ENCODE results near the gene FAM184A.

DNA sequence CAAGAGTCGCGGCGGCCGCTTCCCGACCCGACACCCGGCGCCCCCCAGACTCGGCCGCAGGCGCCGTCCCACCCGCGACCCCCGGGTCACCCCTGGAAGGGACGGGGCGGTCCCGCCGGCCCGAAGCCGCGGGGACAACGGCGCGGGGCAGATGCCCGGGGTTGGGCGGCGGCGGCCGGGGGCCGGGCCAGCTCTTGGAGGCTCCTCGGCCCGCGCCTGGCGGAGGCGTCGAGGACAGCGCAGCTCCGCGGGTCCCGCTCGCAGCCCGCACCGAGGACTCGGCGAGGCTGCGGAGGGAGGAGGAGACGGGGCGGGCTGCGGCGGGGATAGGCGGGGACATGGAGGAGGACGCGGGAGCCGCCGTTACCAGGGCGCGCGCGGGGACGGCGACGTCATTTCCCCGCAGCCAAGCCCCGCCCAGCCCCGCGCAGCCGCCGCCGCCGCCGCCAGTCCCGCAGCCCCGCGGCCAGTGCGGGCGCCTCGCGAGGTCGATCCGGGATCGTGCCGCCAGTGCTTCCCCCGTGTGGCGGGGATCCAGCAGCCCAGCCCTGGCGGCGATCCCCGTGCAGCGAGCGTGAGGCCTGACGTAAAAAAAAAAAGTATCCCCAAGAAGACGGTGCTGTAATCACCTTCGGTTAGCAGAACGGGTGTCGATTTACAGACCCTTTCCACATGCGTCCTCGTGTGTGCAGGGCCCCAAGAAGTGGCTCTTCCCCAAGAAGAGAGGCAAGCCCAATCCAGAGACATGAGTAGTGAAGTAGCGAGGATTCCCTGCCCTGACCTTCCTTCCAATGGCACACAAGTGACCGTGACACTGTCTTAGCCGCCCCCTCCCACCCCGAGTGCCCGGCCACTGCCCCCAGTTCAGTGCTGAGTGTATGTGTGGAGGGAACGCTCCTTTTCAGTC lies at the start of gene FAM184A:
- no peak for TF ChIP-seq HDAC2 (IDR thresholded peaks at IDR 0.05)
- TF ChIP-seq, protein P1, sequence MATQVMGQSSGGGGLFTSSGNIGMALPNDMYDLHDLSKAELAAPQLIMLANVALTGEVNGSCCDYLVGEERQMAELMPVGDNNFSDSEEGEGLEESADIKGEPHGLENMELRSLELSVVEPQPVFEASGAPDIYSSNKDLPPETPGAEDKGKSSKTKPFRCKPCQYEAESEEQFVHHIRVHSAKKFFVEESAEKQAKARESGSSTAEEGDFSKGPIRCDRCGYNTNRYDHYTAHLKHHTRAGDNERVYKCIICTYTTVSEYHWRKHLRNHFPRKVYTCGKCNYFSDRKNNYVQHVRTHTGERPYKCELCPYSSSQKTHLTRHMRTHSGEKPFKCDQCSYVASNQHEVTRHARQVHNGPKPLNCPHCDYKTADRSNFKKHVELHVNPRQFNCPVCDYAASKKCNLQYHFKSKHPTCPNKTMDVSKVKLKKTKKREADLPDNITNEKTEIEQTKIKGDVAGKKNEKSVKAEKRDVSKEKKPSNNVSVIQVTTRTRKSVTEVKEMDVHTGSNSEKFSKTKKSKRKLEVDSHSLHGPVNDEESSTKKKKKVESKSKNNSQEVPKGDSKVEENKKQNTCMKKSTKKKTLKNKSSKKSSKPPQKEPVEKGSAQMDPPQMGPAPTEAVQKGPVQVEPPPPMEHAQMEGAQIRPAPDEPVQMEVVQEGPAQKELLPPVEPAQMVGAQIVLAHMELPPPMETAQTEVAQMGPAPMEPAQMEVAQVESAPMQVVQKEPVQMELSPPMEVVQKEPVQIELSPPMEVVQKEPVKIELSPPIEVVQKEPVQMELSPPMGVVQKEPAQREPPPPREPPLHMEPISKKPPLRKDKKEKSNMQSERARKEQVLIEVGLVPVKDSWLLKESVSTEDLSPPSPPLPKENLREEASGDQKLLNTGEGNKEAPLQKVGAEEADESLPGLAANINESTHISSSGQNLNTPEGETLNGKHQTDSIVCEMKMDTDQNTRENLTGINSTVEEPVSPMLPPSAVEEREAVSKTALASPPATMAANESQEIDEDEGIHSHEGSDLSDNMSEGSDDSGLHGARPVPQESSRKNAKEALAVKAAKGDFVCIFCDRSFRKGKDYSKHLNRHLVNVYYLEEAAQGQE (IDR thresholded peaks at IDR 0.05), result peak; percentile 23; the same call in 1 of the 2 replicates
- TF ChIP-seq, protein P2, sequence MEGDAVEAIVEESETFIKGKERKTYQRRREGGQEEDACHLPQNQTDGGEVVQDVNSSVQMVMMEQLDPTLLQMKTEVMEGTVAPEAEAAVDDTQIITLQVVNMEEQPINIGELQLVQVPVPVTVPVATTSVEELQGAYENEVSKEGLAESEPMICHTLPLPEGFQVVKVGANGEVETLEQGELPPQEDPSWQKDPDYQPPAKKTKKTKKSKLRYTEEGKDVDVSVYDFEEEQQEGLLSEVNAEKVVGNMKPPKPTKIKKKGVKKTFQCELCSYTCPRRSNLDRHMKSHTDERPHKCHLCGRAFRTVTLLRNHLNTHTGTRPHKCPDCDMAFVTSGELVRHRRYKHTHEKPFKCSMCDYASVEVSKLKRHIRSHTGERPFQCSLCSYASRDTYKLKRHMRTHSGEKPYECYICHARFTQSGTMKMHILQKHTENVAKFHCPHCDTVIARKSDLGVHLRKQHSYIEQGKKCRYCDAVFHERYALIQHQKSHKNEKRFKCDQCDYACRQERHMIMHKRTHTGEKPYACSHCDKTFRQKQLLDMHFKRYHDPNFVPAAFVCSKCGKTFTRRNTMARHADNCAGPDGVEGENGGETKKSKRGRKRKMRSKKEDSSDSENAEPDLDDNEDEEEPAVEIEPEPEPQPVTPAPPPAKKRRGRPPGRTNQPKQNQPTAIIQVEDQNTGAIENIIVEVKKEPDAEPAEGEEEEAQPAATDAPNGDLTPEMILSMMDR (IDR thresholded peaks at IDR 0.05), result 0 out of 3 replicates have a peak, but pooled peaks have one; percentile 23
- TF ChIP-seq SMC3 (IDR thresholded peaks at IDR 0.05), result no peak
- TF ChIP-seq CBX2 (IDR thresholded peaks at IDR 0.05; ENCODE audit: borderline replicate concordance, low read depth), result no peak
- no peak for TF ChIP-seq CEBPB (IDR thresholded peaks at IDR 0.05)
- no peak for TF ChIP-seq RAD21 (conservative IDR thresholded peaks at IDR 0.05 in 1 of 2, IDR thresholded peaks at IDR 0.05 in 1 of 2)
- no peak for TF ChIP-seq JUN (IDR thresholded peaks at IDR 0.05)
- TF ChIP-seq NR3C1 (IDR thresholded peaks at IDR 0.05), result no peak
- no peak for TF ChIP-seq POLR2A (IDR thresholded peaks at IDR 0.05; ENCODE audit: low read length)

Data from A549 (cell line).